Astrocyte (in vitro differentiated cells and primary cell): ENCODE results near the gene DMWD. TPM values are rescaled to one million over a fixed set of nuclear protein-coding genes. Genes with fewer than 3 reads are reported as not detected.
A peak's percentile ranks its signal among the peaks of the same experiment; 100 is the strongest.

Source experiments
- DNase-seq: peaks from one replicate; pipeline ENCODE4 v3.0.0-alpha.2; 2010; ENCODE audit warnings: low read depth
- FAIRE-seq: peaks from 2 replicates; lab custom pipeline; 2011; peaks lifted over from hg19 to GRCh38; lab: Jason Lieb, UNC
- H2AFZ ChIP-seq: 2 replicates; pipeline ENCODE4 v1.6.0; 2012; ENCODE audit warnings: low read depth, low read length, inconsistent platforms
- H3K27ac ChIP-seq: 2 replicates; pipeline ENCODE4 v1.5.1; 2011; ENCODE audit warnings: low read depth, low read length, inconsistent platforms
- H3K27me3 ChIP-seq: 2 replicates; pipeline ENCODE4 v1.6.0; 2011; ENCODE audit warnings: low read length, inconsistent platforms; ENCODE audit not compliant: insufficient read depth
- H3K36me3 ChIP-seq: 2 replicates; pipeline ENCODE4 v1.5.1; 2011; ENCODE audit warnings: low read length, inconsistent platforms; ENCODE audit not compliant: insufficient read depth
- H3K4me1 ChIP-seq: 2 replicates; pipeline ENCODE4 v1.5.1; 2011; ENCODE audit warnings: low read length, inconsistent platforms; ENCODE audit not compliant: insufficient read depth
- H3K4me2 ChIP-seq: 2 replicates; pipeline ENCODE4 v1.6.0; 2012; ENCODE audit warnings: low read length, inconsistent platforms
- H3K4me3 ChIP-seq: 2 replicates; pipeline ENCODE4 v1.5.1; 2011; ENCODE audit warnings: low read depth, mild to moderate bottlenecking, low read length, inconsistent platforms; ENCODE audit not compliant: insufficient read depth
- H3K79me2 ChIP-seq: 2 replicates; pipeline ENCODE4 v1.6.0; 2012; ENCODE audit warnings: mild to moderate bottlenecking, low read length, inconsistent platforms; ENCODE audit not compliant: insufficient read depth
- H3K9ac ChIP-seq: 2 replicates; pipeline ENCODE4 v1.6.0; 2012; ENCODE audit warnings: mild to moderate bottlenecking, low read length, inconsistent platforms
- H3K9me3 ChIP-seq: 2 replicates; pipeline ENCODE4 v1.5.1; 2012; ENCODE audit warnings: low read depth, mild to moderate bottlenecking, low read length, inconsistent platforms; ENCODE audit not compliant: insufficient read depth
- H4K20me1 ChIP-seq: 2 replicates; pipeline ENCODE4 v1.6.0; 2012; ENCODE audit warnings: low read length, inconsistent platforms; ENCODE audit not compliant: insufficient read depth
- H3K27ac Mint-ChIP-seq: one replicate; pipeline ENCODE4 v1.8.0; 2021; ENCODE audit warnings: mild to moderate bottlenecking, mixed read lengths; ENCODE audit not compliant: unreplicated experiment
- H3K27me3 Mint-ChIP-seq: one replicate; pipeline ENCODE4 v1.8.0; 2021; ENCODE audit warnings: low read depth, mixed read lengths; ENCODE audit not compliant: unreplicated experiment
- H3K36me3 Mint-ChIP-seq: one replicate; pipeline ENCODE4 v1.8.0; 2021; ENCODE audit warnings: low read depth, mixed read lengths; ENCODE audit not compliant: unreplicated experiment
- H3K4me1 Mint-ChIP-seq: one replicate; pipeline ENCODE4 v1.8.0; 2021; ENCODE audit warnings: low read depth, mixed read lengths; ENCODE audit not compliant: unreplicated experiment
- H3K4me3 Mint-ChIP-seq: one replicate; pipeline ENCODE4 v1.8.0; 2021; ENCODE audit warnings: mild to moderate bottlenecking, moderate library complexity, mixed read lengths; ENCODE audit not compliant: unreplicated experiment
- H3K9me3 Mint-ChIP-seq: one replicate; pipeline ENCODE4 v1.8.0; 2021; ENCODE audit warnings: mild to moderate bottlenecking, mixed read lengths; ENCODE audit not compliant: unreplicated experiment
- EZH2 ChIP-seq: IDR thresholded peaks from 2 replicates; pipeline ENCODE4 v1.6.1; 2012; ENCODE audit warnings: mild to moderate bottlenecking, low read length, inconsistent platforms; ENCODE audit not compliant: insufficient read depth
- total RNA-seq: library from RNA; stranded (reverse); gene quantifications from 2 replicates; pipeline ENCODE4 v1.2.1, GENCODE V29; 2021
- TF ChIP-seq, protein P1 (sequence below): IDR thresholded peaks from 2 replicates; pipeline ENCODE4 v1.5.1; 2011; ENCODE audit warnings: low read depth, mild to moderate bottlenecking, inconsistent platforms, low read length, moderate library complexity; ENCODE audit not compliant: insufficient read depth

The DMWD gene
- total RNA-seq, 1 donor from 2014 or later = 69.0 TPM

DNA sequence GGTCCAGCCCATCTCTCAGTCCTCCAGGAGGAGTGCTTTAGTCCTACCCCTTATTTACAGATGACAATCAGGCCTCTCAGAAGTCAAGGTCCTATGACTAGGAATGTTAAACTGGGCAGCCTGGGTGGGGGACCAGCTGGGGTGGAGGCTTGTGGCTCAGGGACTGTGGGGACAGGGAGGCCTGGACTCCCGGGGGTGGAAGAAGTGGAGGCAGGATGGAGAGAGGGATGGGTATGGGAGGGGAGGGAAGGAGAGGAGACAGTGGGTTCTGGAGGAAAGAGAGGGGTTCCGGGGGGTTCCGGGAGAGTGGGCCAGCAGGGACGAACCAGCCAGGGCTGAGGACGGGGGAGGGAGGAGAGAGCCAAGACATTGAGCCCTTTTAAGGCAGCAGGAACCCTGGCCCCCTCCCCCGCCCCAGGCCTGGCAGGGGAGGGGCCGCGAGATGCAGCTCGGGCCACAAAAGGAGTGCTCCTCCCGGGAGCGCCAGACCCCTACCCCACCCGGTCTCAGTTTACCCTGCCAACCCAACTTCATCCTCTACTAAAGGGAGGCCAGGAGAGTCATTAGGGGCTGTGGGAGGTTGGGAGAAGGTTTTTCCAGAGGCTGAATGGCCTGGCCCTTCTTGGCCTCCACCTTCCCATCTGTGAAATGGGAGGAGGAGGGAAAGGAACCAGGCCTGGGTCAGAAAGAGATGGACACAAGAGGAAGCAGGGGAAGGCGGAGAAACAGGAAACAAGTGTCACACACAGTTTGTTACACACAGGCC lies 12.0 kb downstream of the DMWD start:
- Histone ChIP-seq H3K36me3 (peaks cover 10% of the 10 kb centered on the region), H3K9ac (no peak overlapping the region), H2AFZ (no peak overlapping the region), H4K20me1 (peaks cover 73% of the 10 kb centered on the region), H3K27ac (no peak overlapping the region), H3K79me2 (peaks cover 15% of the 10 kb centered on the region), H3K9me3 (no peaks in the 10 kb centered on the region), H3K4me1 (peaks cover 21% of the 10 kb centered on the region), H3K4me2 (peak overlapping the region; percentile 38), H3K27me3 (no peaks in the 10 kb centered on the region), H3K4me3 (no peak overlapping the region)
- TF ChIP-seq, protein P1, sequence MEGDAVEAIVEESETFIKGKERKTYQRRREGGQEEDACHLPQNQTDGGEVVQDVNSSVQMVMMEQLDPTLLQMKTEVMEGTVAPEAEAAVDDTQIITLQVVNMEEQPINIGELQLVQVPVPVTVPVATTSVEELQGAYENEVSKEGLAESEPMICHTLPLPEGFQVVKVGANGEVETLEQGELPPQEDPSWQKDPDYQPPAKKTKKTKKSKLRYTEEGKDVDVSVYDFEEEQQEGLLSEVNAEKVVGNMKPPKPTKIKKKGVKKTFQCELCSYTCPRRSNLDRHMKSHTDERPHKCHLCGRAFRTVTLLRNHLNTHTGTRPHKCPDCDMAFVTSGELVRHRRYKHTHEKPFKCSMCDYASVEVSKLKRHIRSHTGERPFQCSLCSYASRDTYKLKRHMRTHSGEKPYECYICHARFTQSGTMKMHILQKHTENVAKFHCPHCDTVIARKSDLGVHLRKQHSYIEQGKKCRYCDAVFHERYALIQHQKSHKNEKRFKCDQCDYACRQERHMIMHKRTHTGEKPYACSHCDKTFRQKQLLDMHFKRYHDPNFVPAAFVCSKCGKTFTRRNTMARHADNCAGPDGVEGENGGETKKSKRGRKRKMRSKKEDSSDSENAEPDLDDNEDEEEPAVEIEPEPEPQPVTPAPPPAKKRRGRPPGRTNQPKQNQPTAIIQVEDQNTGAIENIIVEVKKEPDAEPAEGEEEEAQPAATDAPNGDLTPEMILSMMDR = no peak
- no peak for TF ChIP-seq EZH2
- Mint-ChIP-seq H3K27me3 (no peaks in the 10 kb centered on the region), H3K9me3 (peaks cover 2% of the 10 kb centered on the region), H3K36me3 (peaks cover 18% of the 10 kb centered on the region), H3K4me1 (peaks cover 24% of the 10 kb centered on the region), H3K4me3 (peak overlapping the region; percentile 54), H3K27ac (peak overlapping the region; percentile 38)
- DNase-seq = no peak
- no peak for FAIRE-seq

DNA sequence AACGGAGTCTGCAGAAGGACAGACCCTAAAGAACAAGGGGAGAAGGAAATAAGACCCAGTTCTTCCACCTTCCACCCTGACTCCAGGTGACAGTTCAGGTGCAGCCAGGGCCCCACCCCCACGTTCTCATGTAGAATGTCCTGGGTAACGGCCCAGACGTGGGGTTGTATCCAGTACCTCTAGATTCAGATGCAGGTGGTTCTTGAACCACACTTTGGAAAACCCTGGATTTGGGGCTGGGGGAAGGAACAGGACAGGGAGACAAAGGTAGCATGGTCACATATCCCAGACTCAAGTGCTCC lies 12.5 kb downstream of the DMWD start:
- Mint-ChIP-seq H3K4me3 (no peak overlapping the region), H3K36me3 (peaks cover 18% of the 10 kb centered on the region), H3K9me3 (peaks cover 2% of the 10 kb centered on the region), H3K27ac (no peak overlapping the region), H3K4me1 (peaks cover 24% of the 10 kb centered on the region), H3K27me3 (no peaks in the 10 kb centered on the region)
- Histone ChIP-seq H3K27me3 (no peaks in the 10 kb centered on the region), H3K4me2 (no peak overlapping the region), H3K4me3 (no peak overlapping the region), H3K9ac (no peak overlapping the region), H3K9me3 (no peaks in the 10 kb centered on the region), H4K20me1 (peaks cover 67% of the 10 kb centered on the region), H2AFZ (no peak overlapping the region), H3K27ac (no peak overlapping the region), H3K36me3 (peaks cover 8% of the 10 kb centered on the region), H3K4me1 (peaks cover 21% of the 10 kb centered on the region), H3K79me2 (peaks cover 9% of the 10 kb centered on the region)
- no peak for FAIRE-seq
- TF ChIP-seq, protein P1 = no peak
- TF ChIP-seq EZH2 = no peak
- no peak for DNase-seq
